AG04450 (cell line): ENCODE measurements around the gene TANK. TPM values are rescaled to one million over a fixed set of nuclear protein-coding genes. Genes with fewer than 3 reads are reported as not detected.

Source experiments
- CTCF ChIA-PET: fragments of 300-600, 350-600 bp; formaldehyde crosslinking; extraction: SDS; loops from one replicate; lab custom pipeline; 2022; ENCODE audit warnings: antibody characterized with exemption, inconsistent platforms; lab: Charles Lee
- POLR2A ChIA-PET: fragments of 350-600 bp; formaldehyde crosslinking; extraction: SDS; loops from one replicate; lab custom pipeline; 2021; ENCODE audit warnings: antibody characterized with exemption, inconsistent platforms; lab: Yijun Ruan, JAX
- DNase-seq: peaks from one replicate; pipeline ENCODE4 v3.0.0-alpha.2; 2011; ENCODE audit warnings: low read depth, low spot score
- H3K27ac ChIP-seq: one replicate; pipeline ENCODE4 v1.5.1; 2012; ENCODE audit warnings: low read depth, low read length, control low read depth
- H3K27me3 ChIP-seq: one replicate; pipeline ENCODE4 v1.6.0; 2012; ENCODE audit warnings: low read length; ENCODE audit not compliant: control insufficient read depth, insufficient read depth
- H3K4me3 ChIP-seq: 2 replicates; pipeline ENCODE4 v1.5.1; 2011; ENCODE audit warnings: mild to moderate bottlenecking, low read depth, low read length, control low read depth
- H3K9me3 ChIP-seq: 2 replicates; pipeline ENCODE4 v1.5.1; 2012; ENCODE audit warnings: low read length; ENCODE audit not compliant: control insufficient read depth, insufficient read depth
- CTCF ChIP-seq: IDR thresholded peaks from 2 replicates; pipeline ENCODE4 v1.5.1; 2011; ENCODE audit warnings: low read depth, low read length, control low read depth, inconsistent platforms
- polyA plus RNA-seq: library from polyadenylated mRNA; depleted of rRNA; stranded (reverse); fragments of >200 nt; gene quantifications from 2 replicates; pipeline ENCODE4 v1.2.3, GENCODE V29; 2011

TANK gene
- polyA plus RNA-seq, 1 experiment: 56.6 TPM

GRCh38 chr2:161208527-161209139 lies 48.4 kb downstream of the TANK start:
- ChIA-PET CTCF (interaction anchor here (1.0 kb wide), 1 partner anchor 15 kb away, joined by 4 read pairs; no protein-coding TSS in a partner anchor), POLR2A (no interaction called here)
- no peaks in the 10 kb centered on the region for H3K9me3 ChIP-seq
- peak; percentile 38 for DNase-seq
- no peak overlapping the region for H3K4me3 ChIP-seq
- no peak for TF ChIP-seq CTCF
- H3K27me3 ChIP-seq: no peaks in the 10 kb centered on the region
- no peak overlapping the region for H3K27ac ChIP-seq

GRCh38 chr2:161209902-161210301 lies 49.7 kb downstream of the TANK start:
- POLR2A ChIA-PET: no interaction called here
- Histone ChIP-seq H3K27ac (no peak overlapping the region), H3K9me3 (no peaks in the 10 kb centered on the region), H3K4me3 (no peak overlapping the region), H3K27me3 (no peaks in the 10 kb centered on the region)
- TF ChIP-seq CTCF: no peak
- CTCF ChIA-PET: interaction anchor here (1.1 to 1.8 kb wide), 2 partner anchors 14 to 41 kb away, joined by 3 to 18 read pairs; no protein-coding TSS in a partner anchor
- DNase-seq: no peak

- H3K4me3 ChIP-seq: no peak overlapping the region
- no peaks in the 10 kb centered on the region for H3K27me3 ChIP-seq
- H3K9me3 ChIP-seq: no peaks in the 10 kb centered on the region
- ChIA-PET POLR2A (no interaction called here), CTCF (interaction anchor here (0.6 kb wide), 1 partner anchor 822 kb away, joined by 3 read pairs; no protein-coding TSS in a partner anchor)
- DNase-seq: no peak
- no peak overlapping the region for H3K27ac ChIP-seq
- no peak for TF ChIP-seq CTCF
Observed at GRCh38 chr2:161217597-161218185, 57.5 kb downstream of the TANK start.

GRCh38 chr2:161219211-161219610 lies 59.0 kb downstream of the TANK start:
- Histone ChIP-seq H3K27me3 (no peaks in the 10 kb centered on the region), H3K27ac (no peak overlapping the region), H3K9me3 (no peaks in the 10 kb centered on the region), H3K4me3 (no peak overlapping the region)
- ChIA-PET CTCF (interaction anchor here (1.2 kb wide), 1 partner anchor 54 kb away, joined by 3 read pairs; no protein-coding TSS in a partner anchor), POLR2A (no interaction called here)
- no peak for TF ChIP-seq CTCF
- DNase-seq: no peak

- DNase-seq: no peak
- H3K27ac ChIP-seq: no peak overlapping the region
- H3K4me3 ChIP-seq: no peak overlapping the region
- POLR2A ChIA-PET: no interaction called here
- H3K27me3 ChIP-seq: no peaks in the 10 kb centered on the region
- H3K9me3 ChIP-seq: no peaks in the 10 kb centered on the region
- TF ChIP-seq CTCF: peak; percentile 70
- CTCF ChIA-PET: interaction anchor here (0.6 to 5.9 kb wide), 24 partner anchors 8 to 1850 kb away, joined by 3 to 64 read pairs (median 4); partner anchors contain the start of gene PSMD14
Observed at GRCh38 chr2:161223139-161223732, 63.0 kb downstream of the TANK start.
